Cardiac septum (tissue), 1 donor: ENCODE data around the gene EIF4G3. TPM values are rescaled to one million over a fixed set of nuclear protein-coding genes. Genes with fewer than 3 reads are reported as not detected.
A peak's percentile ranks its signal among the peaks of the same experiment; 100 is the strongest.
"Not testable (repeated sequence)": the region's sequence is repeated elsewhere in the genome, so short reads cannot be mapped to it uniquely, and the experiment has no call there.

ENCODE experiments used
- DNase-seq: peaks from one replicate; pipeline ENCODE4 v3.0.0-alpha.2; 2020; ENCODE audit warnings: low spot score
- intact Hi-C: fragments of 100-400 bp; cut with DNase I; formaldehyde crosslinking; loops from one replicate; pipeline ENCODE4 v1.14.0; 2022
- total RNA-seq: library from RNA; stranded (reverse); fragmentation: NEBNext Ultra II Directional; extraction: Animal tissue kit (Norgen Biotek cat#: 25700); gene quantifications from one replicate; pipeline ENCODE4 v1.2.1, GENCODE V29; 2021
- donor health status: DM: no; HTN: no; CAD: no.

Gene EIF4G3
- total RNA-seq, 1 donor from 2014 or later, result 45.6 TPM

GRCh38 chr1:21161842-21162241, 14.9 kb downstream of the EIF4G3 start:
- DNase-seq, result no peak
- intact Hi-C loops, result no loop called here

GRCh38 chr1:21160263-21160796, 16.4 kb downstream of the EIF4G3 start:
- intact Hi-C loops, result no loop called here
- DNase-seq, result no peak

- intact Hi-C loops, result no loop called here
- no peak for DNase-seq
These were observed 18.8 kb downstream of the EIF4G3 start for GRCh38 chr1:21157868-21158267.

GRCh38 chr1:21157054-21157453, 19.6 kb downstream of the EIF4G3 start:
- no peak for DNase-seq
- intact Hi-C loops, result no loop called here

GRCh38 chr1:21156019-21156418, 20.7 kb downstream of the EIF4G3 start:
- intact Hi-C loops, result no loop called here
- DNase-seq, result no peak

GRCh38 chr1:21154717-21155116, 22.0 kb downstream of the EIF4G3 start:
- no peak for DNase-seq
- intact Hi-C loops, result no loop called here

- DNase-seq, result no peak
- intact Hi-C loops, result no loop called here
These were observed 23.3 kb downstream of the EIF4G3 start for GRCh38 chr1:21153388-21153787.

- intact Hi-C loops, result no loop called here
- DNase-seq, result no peak
These were observed 24.1 kb downstream of the EIF4G3 start for GRCh38 chr1:21152423-21153100.

GRCh38 chr1:21149855-21150432, 26.8 kb downstream of the EIF4G3 start:
- intact Hi-C loops, result no loop called here
- no peak for DNase-seq

- intact Hi-C loops, result no loop called here
- DNase-seq, result no peak
These were observed 27.3 kb downstream of the EIF4G3 start for GRCh38 chr1:21149430-21149854.

- intact Hi-C loops, result no loop called here
- DNase-seq, result no peak
These were observed 32.9 kb downstream of the EIF4G3 start for GRCh38 chr1:21143752-21144151.

- no peak for DNase-seq
- intact Hi-C loops, result no loop called here
These were observed 33.6 kb downstream of the EIF4G3 start for GRCh38 chr1:21143138-21143537.

GRCh38 chr1:21141030-21141429, 35.7 kb downstream of the EIF4G3 start:
- no peak for DNase-seq
- intact Hi-C loops, result no loop called here

- DNase-seq, result peak; percentile 78
- intact Hi-C loops, result no loop called here
These were observed 37.1 kb downstream of the EIF4G3 start for GRCh38 chr1:21139601-21140000.

GRCh38 chr1:21136344-21136743, 40.4 kb downstream of the EIF4G3 start:
- DNase-seq, intact Hi-C loops: not testable (repeated sequence)

GRCh38 chr1:21131200-21131599, 45.5 kb downstream of the EIF4G3 start:
- DNase-seq, result no peak
- intact Hi-C loops, result no loop called here

GRCh38 chr1:21129407-21129806, 47.3 kb downstream of the EIF4G3 start:
- intact Hi-C loops, result no loop called here

GRCh38 chr1:21126324-21126723, 50.4 kb downstream of the EIF4G3 start:
- intact Hi-C loops, result no loop called here

More at GRCh38 chr1:21129407-21129806, 47.3 kb downstream of the EIF4G3 start:
- no peak for DNase-seq

GRCh38 chr1:21124846-21125245, 51.9 kb downstream of the EIF4G3 start:
- DNase-seq, result no peak
- intact Hi-C loops, result no loop called here

More at GRCh38 chr1:21126324-21126723, 50.4 kb downstream of the EIF4G3 start:
- DNase-seq, result no peak

GRCh38 chr1:21123287-21123948, 53.3 kb downstream of the EIF4G3 start:
- intact Hi-C loops, result no loop called here
- DNase-seq, result no peak
